GM15510 (cell line): Measurements from ENCODE around the gene PLXNA3.

Experiments used
- POLR2A ChIP-seq: IDR thresholded peaks from 3 replicates; pipeline ENCODE4 v1.6.1; 2011; ENCODE audit warnings: borderline replicate concordance; ENCODE audit not compliant: insufficient read length; ENCODE audit errors: extremely low read depth

The PLXNA3 gene

GRCh38 chrX:154490021-154490413 is 31.9 kb downstream of the PLXNA3 start:
- no peak for TF ChIP-seq POLR2A

GRCh38 chrX:154490414-154491083 is 32.5 kb downstream of the PLXNA3 start, which contains the start of gene SLC10A3:
SLC10A3 (minus strand) TSS chrX:154490629; CDS start chrX:154488940, 1,689 bp downstream.
- peak; percentile 92 for TF ChIP-seq POLR2A

- TF ChIP-seq POLR2A: no peak
Observed at GRCh38 chrX:154494715-154495114, 36.6 kb downstream of the PLXNA3 start.

- TF ChIP-seq POLR2A: no peak
Observed at GRCh38 chrX:154495472-154495922, 37.4 kb downstream of the PLXNA3 start.

GRCh38 chrX:154502098-154502497 is 44.0 kb downstream of the PLXNA3 start:
- no peak for TF ChIP-seq POLR2A

GRCh38 chrX:154502989-154503388 is 44.9 kb downstream of the PLXNA3 start:
- TF ChIP-seq POLR2A: no peak

GRCh38 chrX:154505734-154506133 is 47.7 kb downstream of the PLXNA3 start:
- TF ChIP-seq POLR2A: no peak

GRCh38 chrX:154506483-154507332 is 48.6 kb downstream of the PLXNA3 start:
- no peak for TF ChIP-seq POLR2A

- no peak for TF ChIP-seq POLR2A
Observed at GRCh38 chrX:154507673-154508383, 49.7 kb downstream of the PLXNA3 start.

GRCh38 chrX:154508384-154508745 is 50.3 kb downstream of the PLXNA3 start:
- TF ChIP-seq POLR2A: no peak

GRCh38 chrX:154509455-154509854 is 51.4 kb downstream of the PLXNA3 start:
- TF ChIP-seq POLR2A: no peak

- TF ChIP-seq POLR2A: no peak
Observed at GRCh38 chrX:154511761-154512160, 53.7 kb downstream of the PLXNA3 start.

GRCh38 chrX:154512879-154513553 is 54.9 kb downstream of the PLXNA3 start:
- no peak for TF ChIP-seq POLR2A

GRCh38 chrX:154513716-154514115 is 55.6 kb downstream of the PLXNA3 start:
- TF ChIP-seq POLR2A: no peak
